Chondrocyte (in vitro differentiated cells): ENCODE measurements around the gene PHF13. TPM values are rescaled to one million over a fixed set of nuclear protein-coding genes. Genes with fewer than 3 reads are reported as not detected.

ENCODE experiments used
- DNase-seq: peaks from one replicate; pipeline ENCODE4 v3.0.0; 2021; ENCODE audit warnings: mixed read lengths, low spot score
- H3K27ac Mint-ChIP-seq: one replicate; pipeline ENCODE4 v1.8.0; 2021; ENCODE audit warnings: mild to moderate bottlenecking, moderate library complexity, mixed read lengths; ENCODE audit not compliant: unreplicated experiment
- H3K27me3 Mint-ChIP-seq: 2 replicates; pipeline ENCODE4 v1.8.0; 2021; ENCODE audit warnings: low read depth, mixed read lengths
- H3K36me3 Mint-ChIP-seq: 2 replicates; pipeline ENCODE4 v1.8.0; 2021; ENCODE audit warnings: low read depth, mixed read lengths
- H3K4me1 Mint-ChIP-seq: 2 replicates; pipeline ENCODE4 v1.8.0; 2021; ENCODE audit warnings: low read depth, mild to moderate bottlenecking, mixed read lengths
- H3K4me3 Mint-ChIP-seq: one replicate; pipeline ENCODE4 v1.8.0; 2021; ENCODE audit warnings: mild to moderate bottlenecking, moderate library complexity, mixed read lengths; ENCODE audit not compliant: unreplicated experiment
- H3K9me3 Mint-ChIP-seq: 2 replicates; pipeline ENCODE4 v1.8.0; 2021; ENCODE audit warnings: low read depth, mixed read lengths
- total RNA-seq: library from RNA; stranded (reverse); gene quantifications from 3 replicates; pipeline ENCODE4 v1.2.1, GENCODE V29; 2021
- TF ChIP-seq, protein P1 (sequence below): fragments of 200-600 bp; sonication (generic); IDR thresholded peaks from 2 replicates; pipeline ENCODE4 v1.5.0; 2021; ENCODE audit warnings: antibody characterized with exemption, mild to moderate bottlenecking, moderate library complexity

Gene PHF13
- total RNA-seq, 1 donor from 2014 or later, result 25.6 TPM

DNA sequence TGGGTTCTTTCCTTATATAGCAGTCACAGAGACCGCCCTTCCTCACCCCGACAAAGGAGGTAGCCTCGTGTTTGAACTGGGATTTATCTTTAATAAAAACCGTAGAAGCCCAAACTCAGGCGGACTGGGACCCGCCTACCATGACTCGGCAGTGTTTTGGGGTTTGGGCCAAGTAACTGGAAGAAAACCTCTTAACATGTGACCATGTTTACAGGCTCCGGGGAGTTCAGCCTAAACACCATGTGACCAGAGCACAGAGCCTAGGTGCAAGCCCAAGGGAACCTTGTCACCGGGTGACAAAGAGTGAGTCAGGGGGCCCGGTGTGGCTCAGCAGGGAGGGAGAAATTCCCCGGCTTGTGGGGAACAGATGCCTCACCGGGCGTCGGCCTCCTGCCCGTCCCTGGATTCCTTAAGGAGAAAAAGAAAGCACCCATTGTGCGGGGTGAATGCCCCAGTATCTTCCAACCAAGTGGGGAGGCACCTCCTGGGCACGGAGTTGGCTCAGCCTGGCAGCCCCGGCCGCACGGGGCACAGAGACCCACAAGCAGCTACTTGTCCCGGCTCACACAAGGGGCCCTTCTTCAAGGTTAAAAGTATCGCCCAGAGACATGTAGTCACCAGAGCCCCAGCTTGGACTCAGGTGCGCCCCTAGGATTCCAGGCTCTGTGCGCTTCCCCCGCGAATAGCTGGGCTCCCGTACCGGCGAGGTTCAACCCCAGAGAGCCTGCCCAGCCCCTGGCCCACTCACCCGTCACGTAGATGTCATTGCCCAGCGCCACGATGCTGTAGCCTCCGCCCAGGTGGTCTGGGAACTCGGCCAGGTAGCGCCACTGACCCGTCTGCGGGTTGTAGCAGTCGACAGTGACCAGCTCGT is 12.2 kb upstream of the PHF13 start:
- no peak for DNase-seq

DNA sequence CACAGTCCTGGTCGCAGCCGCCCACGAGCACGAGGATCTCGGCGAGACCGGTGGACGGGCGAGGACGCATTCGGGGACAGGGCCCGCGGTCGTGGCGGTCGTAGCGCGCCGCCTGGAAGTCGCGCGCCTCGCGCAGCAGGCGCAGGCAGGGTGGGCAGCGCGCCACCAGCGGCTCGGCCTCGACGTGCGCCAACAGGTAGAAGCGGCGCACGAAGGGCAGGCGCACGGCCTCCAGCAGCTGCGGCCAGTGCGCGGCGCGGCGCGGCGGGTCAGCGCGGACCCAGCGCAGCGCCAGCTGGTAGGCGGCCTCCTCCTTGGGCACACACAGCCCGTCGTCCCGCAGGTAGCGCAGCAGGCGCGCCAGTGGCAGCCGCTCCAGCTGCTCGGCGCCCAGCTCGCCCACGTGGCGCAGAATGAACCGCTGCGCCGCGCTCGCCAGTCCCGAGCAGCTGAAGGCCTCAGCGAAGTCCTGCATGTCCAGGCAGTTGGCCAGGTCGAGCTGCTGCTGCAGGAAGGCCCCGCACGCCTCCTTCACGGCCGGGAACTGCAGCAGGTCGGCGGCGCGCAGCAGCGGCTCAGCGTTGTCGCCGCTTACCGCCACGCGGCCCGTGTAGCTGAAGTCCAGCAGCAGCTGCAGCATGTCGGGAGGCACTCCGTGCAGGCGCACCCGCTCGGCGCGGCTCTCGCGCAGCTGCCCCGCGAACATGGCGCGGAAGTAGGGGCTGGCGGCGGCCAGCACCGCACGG is 11.4 kb upstream of the PHF13 start:
- Mint-ChIP-seq H3K36me3 (peaks cover 1% of the 10 kb centered on the region), H3K4me3 (peak overlapping the region; percentile 86), H3K27ac (peak overlapping the region; percentile 98), H3K9me3 (no peaks in the 10 kb centered on the region), H3K4me1 (peaks cover 38% of the 10 kb centered on the region), H3K27me3 (no peaks in the 10 kb centered on the region)
- TF ChIP-seq, protein P1, sequence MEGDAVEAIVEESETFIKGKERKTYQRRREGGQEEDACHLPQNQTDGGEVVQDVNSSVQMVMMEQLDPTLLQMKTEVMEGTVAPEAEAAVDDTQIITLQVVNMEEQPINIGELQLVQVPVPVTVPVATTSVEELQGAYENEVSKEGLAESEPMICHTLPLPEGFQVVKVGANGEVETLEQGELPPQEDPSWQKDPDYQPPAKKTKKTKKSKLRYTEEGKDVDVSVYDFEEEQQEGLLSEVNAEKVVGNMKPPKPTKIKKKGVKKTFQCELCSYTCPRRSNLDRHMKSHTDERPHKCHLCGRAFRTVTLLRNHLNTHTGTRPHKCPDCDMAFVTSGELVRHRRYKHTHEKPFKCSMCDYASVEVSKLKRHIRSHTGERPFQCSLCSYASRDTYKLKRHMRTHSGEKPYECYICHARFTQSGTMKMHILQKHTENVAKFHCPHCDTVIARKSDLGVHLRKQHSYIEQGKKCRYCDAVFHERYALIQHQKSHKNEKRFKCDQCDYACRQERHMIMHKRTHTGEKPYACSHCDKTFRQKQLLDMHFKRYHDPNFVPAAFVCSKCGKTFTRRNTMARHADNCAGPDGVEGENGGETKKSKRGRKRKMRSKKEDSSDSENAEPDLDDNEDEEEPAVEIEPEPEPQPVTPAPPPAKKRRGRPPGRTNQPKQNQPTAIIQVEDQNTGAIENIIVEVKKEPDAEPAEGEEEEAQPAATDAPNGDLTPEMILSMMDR, result peak; percentile 4
- no peak for DNase-seq

More for the DNA sequence above, 12.2 kb upstream of the PHF13 start:
- Mint-ChIP-seq H3K36me3 (peaks cover 4% of the 10 kb centered on the region), H3K4me1 (peaks cover 42% of the 10 kb centered on the region), H3K4me3 (peak overlapping the region; percentile 86), H3K9me3 (no peaks in the 10 kb centered on the region), H3K27me3 (no peaks in the 10 kb centered on the region), H3K27ac (peak overlapping the region; percentile 98)
- TF ChIP-seq, protein P1, result no peak

DNA sequence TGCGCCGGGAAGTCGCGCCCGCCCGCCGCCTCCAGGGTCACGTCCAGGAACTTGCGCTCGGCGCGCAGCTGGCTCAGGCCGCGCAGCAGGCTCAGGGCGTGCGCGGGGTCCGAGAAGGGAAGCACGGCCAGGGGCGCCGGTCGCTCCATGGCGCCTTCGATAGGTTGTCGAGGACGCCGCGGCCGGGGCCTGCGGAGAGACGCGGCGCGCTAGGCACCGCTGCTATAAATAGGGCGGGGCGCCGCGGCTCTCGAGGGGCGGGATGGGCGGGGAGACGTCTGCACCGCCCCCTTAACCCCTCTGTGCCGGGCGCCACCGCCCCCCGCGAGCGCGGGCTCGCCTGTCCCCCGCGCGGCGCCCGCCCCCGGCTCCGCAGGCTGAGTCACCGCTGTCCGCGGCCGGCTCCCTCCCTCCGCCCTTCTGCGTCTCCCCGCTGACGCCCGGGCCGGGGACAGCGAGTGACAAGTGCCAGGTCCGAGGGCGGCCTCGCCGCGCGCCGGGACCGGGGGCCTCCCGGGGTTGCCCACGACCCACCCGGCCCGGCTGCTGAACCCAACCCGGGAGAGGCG is 10.8 kb upstream of the PHF13 start, which contains the start of gene KLHL21:
Gene KLHL21, minus strand, starts transcription at position 201 of the 569 bp plus-strand sequence. Its CDS starts 52 bp downstream, at position 149.
- TF ChIP-seq, protein P1, result peak; percentile 5
- Mint-ChIP-seq H3K27me3 (no peaks in the 10 kb centered on the region), H3K9me3 (no peaks in the 10 kb centered on the region), H3K36me3 (no peaks in the 10 kb centered on the region), H3K4me3 (peak within 1 kb of the TSS; percentile 86), H3K27ac (peak within 1 kb of the TSS; percentile 99), H3K4me1 (peaks cover 38% of the 10 kb centered on the region)
- no peak for DNase-seq

DNA sequence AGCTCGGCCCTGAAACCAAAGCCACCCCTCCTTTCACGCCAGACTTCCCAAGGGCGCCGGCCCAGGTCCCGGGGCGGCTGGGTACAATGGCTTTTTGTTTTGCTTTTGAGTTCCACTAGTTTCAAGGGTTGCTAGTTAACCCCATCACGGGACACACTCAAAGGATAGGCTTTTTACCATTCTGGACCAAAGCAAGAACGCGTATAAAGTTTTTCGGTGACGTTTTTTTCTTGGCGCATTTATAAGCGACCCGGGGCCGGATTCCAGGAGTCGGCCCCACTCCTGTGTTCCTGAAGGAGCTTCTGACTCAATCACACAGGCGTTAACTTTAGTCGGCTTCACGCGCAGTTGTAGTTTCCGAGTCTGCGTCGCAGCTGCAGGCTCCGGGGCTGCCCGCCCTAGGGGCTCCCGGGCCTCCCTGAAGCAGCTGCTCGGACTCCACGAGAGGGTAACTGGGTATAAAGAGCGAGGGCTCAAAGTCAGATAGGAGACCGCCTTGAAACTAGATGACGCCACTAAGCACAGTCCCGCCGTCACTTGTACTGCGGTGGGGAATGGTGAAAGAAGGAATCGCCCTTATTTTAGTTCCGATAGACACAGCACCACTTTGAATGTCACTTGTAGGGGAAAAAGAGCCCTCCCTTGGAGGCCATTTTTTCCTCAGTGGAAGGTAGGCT is 10.2 kb upstream of the PHF13 start:
- TF ChIP-seq, protein P1, result no peak
- peak overlapping the region; percentile 73 for H3K4me3 Mint-ChIP-seq
- no peak for DNase-seq
- H3K27ac Mint-ChIP-seq, result peak overlapping the region; percentile 99
- no peaks in the 10 kb centered on the region for H3K36me3 Mint-ChIP-seq
- no peaks in the 10 kb centered on the region for H3K9me3 Mint-ChIP-seq
- peaks cover 41% of the 10 kb centered on the region for H3K4me1 Mint-ChIP-seq
- H3K27me3 Mint-ChIP-seq, result no peaks in the 10 kb centered on the region
